Mucosa of rectum (tissue), 2 donors: Measurements from ENCODE around the gene CYP1A1.

Source experiments
- H3K27ac ChIP-seq, 2 donors: one replicate each; pipeline ENCODE4 v1.7.0; 2013; ENCODE audit warnings: inconsistent platforms in 2 of 2, low read depth in 2 of 2, low read length in 2 of 2
- H3K27me3 ChIP-seq, 2 donors: one replicate each; pipeline ENCODE4 v1.7.0; 2013; ENCODE audit warnings: low read length in 2 of 2; ENCODE audit not compliant: control insufficient read depth in 2 of 2, insufficient read depth in 2 of 2
- H3K36me3 ChIP-seq, 2 donors: one replicate each; pipeline ENCODE4 v1.7.0; 2013; ENCODE audit warnings: low read length in 2 of 2; ENCODE audit not compliant: control insufficient read depth in 2 of 2, insufficient read depth in 2 of 2
- H3K4me1 ChIP-seq, 2 donors: one replicate each; pipeline ENCODE4 v1.7.0; 2013; ENCODE audit warnings: low read length in 2 of 2, mild to moderate bottlenecking in 1 of 2; ENCODE audit not compliant: control insufficient read depth in 2 of 2, insufficient read depth in 2 of 2
- H3K4me3 ChIP-seq, 2 donors: one replicate each; pipeline ENCODE4 v1.7.0; 2013; ENCODE audit warnings: low read length in 2 of 2
- H3K9ac ChIP-seq, 2 donors: one replicate each; pipeline ENCODE4 v1.7.0; 2013; ENCODE audit warnings: low read length in 2 of 2, low read depth in 1 of 2, mild to moderate bottlenecking in 1 of 2
- H3K9me3 ChIP-seq, 2 donors: one replicate each; pipeline ENCODE4 v1.7.0; 2013; ENCODE audit warnings: low read length in 2 of 2; ENCODE audit not compliant: control insufficient read depth in 2 of 2
- donor health status: healthy.
- donor health status: Normal muscosa, but diverticular disease.

CYP1A1 gene

DNA sequence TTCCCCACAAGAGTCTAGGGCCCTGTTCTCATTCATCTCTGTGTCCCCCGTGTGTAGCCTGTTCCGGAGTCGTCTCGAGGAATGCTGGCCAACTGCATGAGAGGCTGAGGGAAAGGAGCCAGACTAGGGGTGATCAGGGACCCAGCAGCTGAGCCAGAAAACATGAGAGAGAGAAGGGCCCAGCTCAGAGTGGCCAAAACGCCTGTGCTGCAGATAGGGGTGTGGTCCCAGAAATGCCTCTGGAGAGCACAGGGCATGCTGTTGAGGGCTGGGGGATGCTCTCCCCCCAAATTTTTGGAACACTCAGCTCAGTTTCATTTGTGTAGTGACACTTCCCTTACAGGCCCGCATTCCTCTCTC, 37.4 kb upstream of the CYP1A1 start:
- Histone ChIP-seq H3K9ac (no peak overlapping the region), H3K27me3 (no peaks in the 10 kb centered on the region), H3K4me1 (peaks cover 0 to 2% of the 10 kb centered on the region in 2 donors), H3K27ac (no peak overlapping the region), H3K9me3 (no peaks in the 10 kb centered on the region), H3K4me3 (no peak overlapping the region), H3K36me3 (no peaks in the 10 kb centered on the region)

DNA sequence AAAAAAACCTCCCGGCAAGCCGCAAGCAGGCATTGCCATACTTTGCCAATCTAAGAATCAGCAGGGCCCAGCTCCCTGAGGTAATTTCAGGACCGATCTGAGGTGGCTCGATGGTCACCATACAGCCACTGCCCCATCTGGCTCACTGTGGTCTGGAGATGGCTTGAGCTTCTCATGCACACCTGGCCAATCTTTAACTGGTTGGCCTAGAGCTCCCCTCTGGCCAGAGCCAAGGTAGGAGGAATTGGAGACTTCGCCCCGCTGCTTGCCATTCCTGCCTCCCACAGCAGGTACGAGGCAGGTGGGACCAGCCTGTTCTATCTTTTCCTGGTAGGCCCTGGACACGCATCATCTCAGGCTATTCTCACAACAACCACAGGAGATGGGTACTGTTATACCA, 33.4 kb upstream of the CYP1A1 start:
- Histone ChIP-seq H3K9ac (no peak overlapping the region), H3K9me3 (no peaks in the 10 kb centered on the region), H3K36me3 (no peaks in the 10 kb centered on the region), H3K27ac (no peak overlapping the region), H3K27me3 (no peaks in the 10 kb centered on the region), H3K4me1 (peaks cover 0 to 2% of the 10 kb centered on the region in 2 donors), H3K4me3 (no peak overlapping the region)

DNA sequence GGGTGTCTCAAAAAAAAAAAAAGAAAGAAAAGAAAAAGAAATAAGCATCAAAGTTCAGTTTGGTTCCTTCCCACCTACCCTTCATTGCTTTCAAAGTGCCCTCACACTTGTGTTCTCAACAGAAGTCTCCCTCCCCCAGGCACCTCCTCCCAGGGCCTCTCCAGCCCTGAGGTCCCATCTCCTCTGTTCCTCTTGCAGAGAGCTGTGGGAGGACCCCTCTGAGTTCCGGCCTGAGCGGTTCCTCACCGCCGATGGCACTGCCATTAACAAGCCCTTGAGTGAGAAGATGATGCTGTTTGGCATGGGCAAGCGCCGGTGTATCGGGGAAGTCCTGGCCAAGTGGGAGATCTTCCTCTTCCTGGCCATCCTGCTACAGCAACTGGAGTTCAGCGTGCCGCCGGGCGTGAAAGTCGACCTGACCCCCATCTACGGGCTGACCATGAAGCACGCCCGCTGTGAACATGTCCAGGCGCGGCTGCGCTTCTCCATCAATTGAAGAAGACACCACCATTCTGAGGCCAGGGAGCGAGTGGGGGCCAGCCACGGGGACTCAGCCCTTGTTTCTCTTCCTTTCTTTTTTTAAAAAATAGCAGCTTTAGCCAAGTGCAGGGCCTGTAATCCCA, 29.4 kb upstream of the CYP1A1 start:
- no peaks in the 10 kb centered on the region for H3K9me3 ChIP-seq
- peaks cover 0 to 2% of the 10 kb centered on the region in 2 donors for H3K27me3 ChIP-seq
- H3K9ac ChIP-seq = no peak overlapping the region
- no peak overlapping the region for H3K27ac ChIP-seq
- H3K4me1 ChIP-seq = no peaks in the 10 kb centered on the region
- H3K4me3 ChIP-seq = no peak overlapping the region
- H3K36me3 ChIP-seq = no peaks in the 10 kb centered on the region

DNA sequence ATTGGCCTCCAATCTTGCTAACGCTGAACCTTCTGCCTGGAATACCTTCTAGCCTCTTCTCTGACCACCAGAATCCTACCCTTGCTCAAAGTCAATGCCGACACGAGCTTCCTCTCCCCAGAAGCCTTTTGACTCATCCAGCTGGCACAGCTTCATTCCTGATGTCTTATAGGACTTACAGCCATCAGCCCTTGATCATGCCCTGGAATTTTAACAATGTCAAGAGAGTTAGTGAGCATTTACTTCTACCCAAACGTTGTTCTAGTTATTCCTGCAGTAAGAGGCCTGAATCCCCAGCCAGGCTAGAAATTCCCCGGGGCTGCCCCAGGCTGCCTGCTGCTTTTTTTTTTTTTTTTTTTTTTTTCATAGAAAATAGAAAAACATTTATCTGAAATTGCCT, 27.2 kb upstream of the CYP1A1 start:
- H3K36me3 ChIP-seq = no peaks in the 10 kb centered on the region
- H3K4me1 ChIP-seq = no peaks in the 10 kb centered on the region
- no peaks in the 10 kb centered on the region for H3K9me3 ChIP-seq
- H3K9ac ChIP-seq = no peak overlapping the region
- peaks cover 0 to 2% of the 10 kb centered on the region in 2 donors for H3K27me3 ChIP-seq
- no peak overlapping the region for H3K27ac ChIP-seq
- H3K4me3 ChIP-seq = no peak overlapping the region

DNA sequence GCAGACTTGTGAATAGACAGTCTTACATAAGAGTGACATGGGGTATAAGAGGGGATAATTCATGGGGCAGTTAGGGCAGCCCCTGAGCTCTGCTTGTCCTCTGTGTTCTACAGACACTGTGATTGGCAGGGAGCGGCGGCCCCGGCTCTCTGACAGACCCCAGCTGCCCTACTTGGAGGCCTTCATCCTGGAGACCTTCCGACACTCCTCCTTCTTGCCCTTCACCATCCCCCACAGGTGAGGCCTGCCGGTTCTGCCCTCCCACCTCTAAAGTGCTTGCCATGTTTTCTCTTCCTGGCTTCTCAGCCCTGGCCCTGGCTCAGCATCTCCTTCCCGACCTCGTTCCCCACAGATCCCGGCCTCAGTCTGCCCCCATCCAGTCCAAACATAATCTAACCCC, 26.7 kb upstream of the CYP1A1 start:
- Histone ChIP-seq H3K36me3 (no peaks in the 10 kb centered on the region), H3K27ac (no peak overlapping the region), H3K9me3 (no peaks in the 10 kb centered on the region), H3K4me1 (no peaks in the 10 kb centered on the region), H3K9ac (no peak overlapping the region), H3K27me3 (peaks cover 0 to 2% of the 10 kb centered on the region in 2 donors), H3K4me3 (no peak overlapping the region)

DNA sequence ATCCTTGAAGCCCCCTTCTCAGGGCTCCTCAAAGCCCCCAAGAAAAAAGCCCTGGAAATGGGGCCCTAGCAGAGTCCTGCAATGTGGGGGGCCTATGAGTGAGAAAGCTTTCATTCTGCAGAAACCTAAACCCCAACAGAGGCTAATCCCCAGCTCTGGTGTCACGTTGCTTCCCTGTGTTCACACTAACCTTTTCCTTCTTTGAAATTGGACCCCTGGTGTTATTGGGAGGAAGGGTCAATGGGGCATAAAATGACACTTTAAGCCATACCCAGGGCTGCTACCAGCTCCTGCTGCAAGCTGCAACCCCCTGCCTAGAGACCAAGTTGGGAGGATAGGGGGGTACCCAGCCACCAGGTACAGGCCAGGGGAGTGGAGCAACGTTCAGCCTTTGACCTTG, 25.4 kb upstream of the CYP1A1 start:
- no peak overlapping the region for H3K27ac ChIP-seq
- H3K9ac ChIP-seq = no peak overlapping the region
- H3K4me1 ChIP-seq = no peaks in the 10 kb centered on the region
- no peak overlapping the region for H3K4me3 ChIP-seq
- H3K36me3 ChIP-seq = no peaks in the 10 kb centered on the region
- no peaks in the 10 kb centered on the region for H3K9me3 ChIP-seq
- peaks cover 0 to 2% of the 10 kb centered on the region in 2 donors for H3K27me3 ChIP-seq

DNA sequence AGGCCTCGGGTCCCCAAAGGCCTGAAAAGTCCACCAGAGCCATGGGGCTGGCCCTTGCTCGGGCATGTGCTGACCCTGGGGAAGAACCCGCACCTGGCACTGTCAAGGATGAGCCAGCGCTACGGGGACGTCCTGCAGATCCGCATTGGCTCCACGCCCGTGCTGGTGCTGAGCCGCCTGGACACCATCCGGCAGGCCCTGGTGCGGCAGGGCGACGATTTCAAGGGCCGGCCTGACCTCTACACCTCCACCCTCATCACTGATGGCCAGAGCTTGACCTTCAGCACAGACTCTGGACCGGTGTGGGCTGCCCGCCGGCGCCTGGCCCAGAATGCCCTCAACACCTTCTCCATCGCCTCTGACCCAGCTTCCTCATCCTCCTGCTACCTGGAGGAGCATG, 24.5 kb upstream of the CYP1A1 start:
- Histone ChIP-seq H3K27me3 (peaks cover 0 to 2% of the 10 kb centered on the region in 2 donors), H3K4me3 (no peak overlapping the region), H3K9ac (no peak overlapping the region), H3K36me3 (no peaks in the 10 kb centered on the region), H3K4me1 (no peaks in the 10 kb centered on the region), H3K9me3 (no peaks in the 10 kb centered on the region), H3K27ac (no peak overlapping the region)

DNA sequence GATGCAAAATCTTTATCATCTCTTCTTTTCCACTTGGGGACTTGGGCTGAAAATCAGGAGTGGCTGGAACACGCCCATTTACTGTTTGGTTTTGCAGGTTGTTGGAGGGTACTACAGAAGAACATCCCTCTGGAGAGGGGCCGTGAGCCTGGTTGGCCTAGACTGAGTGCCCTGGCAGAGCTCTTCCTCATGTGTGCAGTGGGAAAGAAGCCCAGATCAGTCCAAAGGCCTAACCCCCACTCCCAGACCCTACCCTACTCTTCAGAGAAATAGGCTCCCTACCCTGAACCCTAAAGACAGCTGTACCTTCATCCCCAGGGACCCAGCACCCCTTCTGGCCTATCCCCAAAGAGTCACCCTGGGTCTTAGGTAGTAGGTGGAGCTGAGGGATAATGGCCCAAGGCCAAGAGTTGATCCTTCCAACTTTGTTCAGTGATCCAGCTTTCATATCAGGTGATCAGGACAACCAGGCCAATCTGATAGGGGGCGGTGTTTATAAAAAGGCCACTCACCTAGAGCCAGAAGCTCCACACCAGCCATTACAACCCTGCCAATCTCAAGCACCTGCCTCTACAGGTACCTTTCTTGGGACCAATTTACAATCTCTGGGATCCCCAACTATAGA, 23.1 kb upstream of the CYP1A1 start, which contains the start of gene CYP1A2:
TSS of gene CYP1A2 (plus strand) at position 524 of the 625 bp plus-strand sequence. CDS start 894 bp downstream, outside the sequence.
- no peaks in the 10 kb centered on the region for H3K36me3 ChIP-seq
- no peaks in the 10 kb centered on the region for H3K4me1 ChIP-seq
- peaks cover 0 to 2% of the 10 kb centered on the region in 2 donors for H3K27me3 ChIP-seq
- no peak within 1 kb of the TSS for H3K4me3 ChIP-seq
- H3K9ac ChIP-seq = no peak within 1 kb of the TSS
- H3K9me3 ChIP-seq = no peaks in the 10 kb centered on the region
- no peak within 1 kb of the TSS for H3K27ac ChIP-seq

DNA sequence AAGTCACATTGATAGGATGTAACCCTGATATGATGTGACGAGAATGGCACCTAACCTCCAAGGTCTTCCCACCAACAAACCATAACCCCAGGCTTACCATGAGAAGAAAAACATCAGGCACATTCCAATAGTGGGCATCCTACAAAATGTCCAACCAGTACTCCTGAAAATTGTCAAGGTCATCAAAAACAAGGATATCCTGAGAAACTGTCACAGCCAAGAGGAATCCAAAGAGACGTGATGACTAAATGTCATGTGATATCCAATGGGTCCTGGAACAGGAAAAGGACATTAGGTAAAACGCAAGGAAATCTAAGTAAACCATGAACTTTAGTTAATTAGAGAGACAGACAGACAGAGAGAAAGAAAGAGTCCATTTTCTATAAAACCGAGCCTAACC, 21.1 kb upstream of the CYP1A1 start:
- Histone ChIP-seq H3K36me3 (no peaks in the 10 kb centered on the region), H3K4me1 (no peaks in the 10 kb centered on the region), H3K27me3 (no peaks in the 10 kb centered on the region), H3K27ac (no peak overlapping the region), H3K4me3 (no peak overlapping the region), H3K9ac (no peak overlapping the region), H3K9me3 (peaks cover 0 to 2% of the 10 kb centered on the region in 2 donors)

DNA sequence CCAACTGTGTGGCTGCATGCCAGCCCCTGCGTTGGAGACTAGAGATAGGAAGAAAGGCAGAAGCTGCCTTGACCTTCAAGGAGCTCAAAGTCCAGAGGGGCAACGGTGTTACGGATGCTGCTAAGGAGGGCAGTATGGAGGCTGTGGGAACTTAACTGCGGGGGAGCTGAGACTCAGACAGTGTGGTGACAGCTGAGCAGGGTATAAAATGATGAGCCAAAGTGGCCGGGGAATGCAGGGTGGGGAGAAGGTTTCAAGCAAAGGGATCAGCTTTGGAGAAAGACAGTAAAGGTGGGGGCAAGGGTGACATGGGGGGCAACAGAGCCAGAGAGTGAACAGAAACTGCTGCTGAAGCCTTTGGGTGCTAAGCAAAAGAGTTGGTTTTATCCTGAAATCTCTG, 17.1 kb upstream of the CYP1A1 start:
- Histone ChIP-seq H3K36me3 (no peaks in the 10 kb centered on the region), H3K4me3 (no peak overlapping the region), H3K27ac (no peak overlapping the region), H3K27me3 (no peaks in the 10 kb centered on the region), H3K9me3 (peaks cover 0 to 2% of the 10 kb centered on the region in 2 donors), H3K4me1 (no peaks in the 10 kb centered on the region), H3K9ac (no peak overlapping the region)
